Measurements from ENCODE around the gene CARTPT.
A peak's percentile ranks its signal among the peaks of the same experiment; 100 is the strongest.

DNA sequence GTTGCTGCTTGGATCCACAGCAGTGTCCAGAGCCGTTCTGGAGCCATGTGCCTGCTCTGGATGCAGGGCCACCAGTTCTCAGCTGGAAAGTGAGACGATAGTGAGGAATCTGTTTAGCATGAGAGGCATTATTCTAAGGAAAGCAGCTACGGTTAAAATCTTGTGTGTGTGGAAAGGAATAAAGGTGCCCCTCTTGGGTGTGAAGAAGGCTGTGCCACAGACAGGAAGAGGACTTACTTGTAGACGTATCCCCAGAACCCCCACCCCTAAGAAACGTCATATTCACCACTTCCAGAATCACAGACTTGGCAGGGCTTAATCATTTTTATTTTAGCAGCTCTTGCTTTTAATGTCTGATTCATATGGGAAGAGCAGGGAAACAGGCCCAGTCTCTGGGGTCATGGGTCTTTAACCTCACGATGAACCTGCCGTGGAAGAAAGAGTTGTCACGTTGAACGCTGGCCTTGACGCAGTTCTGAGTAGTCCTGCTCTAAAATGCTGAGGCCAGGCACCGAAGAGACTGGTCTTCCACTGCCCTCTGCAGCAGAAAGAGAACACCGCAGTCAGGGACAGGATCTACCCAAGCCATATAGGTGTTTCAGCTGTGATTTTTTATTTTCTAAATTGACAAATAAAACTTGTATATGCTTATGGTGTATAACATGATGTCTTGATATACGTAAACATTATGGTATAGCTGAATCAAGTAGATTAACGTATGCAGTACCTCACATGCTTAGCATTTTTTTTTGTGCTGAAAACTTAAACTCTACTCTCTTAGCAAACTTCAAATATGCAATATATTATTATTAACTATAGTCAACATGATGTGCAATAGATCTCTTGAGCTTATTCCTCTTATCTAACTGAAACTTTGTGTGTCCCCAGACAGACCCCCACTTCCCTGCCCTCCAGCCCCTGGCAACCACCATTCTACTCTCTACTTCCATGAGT, 38.8 kb downstream of the CARTPT start:
- TF ChIP-seq, protein P1, sequence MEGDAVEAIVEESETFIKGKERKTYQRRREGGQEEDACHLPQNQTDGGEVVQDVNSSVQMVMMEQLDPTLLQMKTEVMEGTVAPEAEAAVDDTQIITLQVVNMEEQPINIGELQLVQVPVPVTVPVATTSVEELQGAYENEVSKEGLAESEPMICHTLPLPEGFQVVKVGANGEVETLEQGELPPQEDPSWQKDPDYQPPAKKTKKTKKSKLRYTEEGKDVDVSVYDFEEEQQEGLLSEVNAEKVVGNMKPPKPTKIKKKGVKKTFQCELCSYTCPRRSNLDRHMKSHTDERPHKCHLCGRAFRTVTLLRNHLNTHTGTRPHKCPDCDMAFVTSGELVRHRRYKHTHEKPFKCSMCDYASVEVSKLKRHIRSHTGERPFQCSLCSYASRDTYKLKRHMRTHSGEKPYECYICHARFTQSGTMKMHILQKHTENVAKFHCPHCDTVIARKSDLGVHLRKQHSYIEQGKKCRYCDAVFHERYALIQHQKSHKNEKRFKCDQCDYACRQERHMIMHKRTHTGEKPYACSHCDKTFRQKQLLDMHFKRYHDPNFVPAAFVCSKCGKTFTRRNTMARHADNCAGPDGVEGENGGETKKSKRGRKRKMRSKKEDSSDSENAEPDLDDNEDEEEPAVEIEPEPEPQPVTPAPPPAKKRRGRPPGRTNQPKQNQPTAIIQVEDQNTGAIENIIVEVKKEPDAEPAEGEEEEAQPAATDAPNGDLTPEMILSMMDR (conservative IDR thresholded peaks at IDR 0.05 in 1 of 2, IDR thresholded peaks at IDR 0.05 in 1 of 2; ENCODE audit: extremely low read depth in 1 of 2, insufficient read depth in 1 of 2, low read depth in 1 of 2, low read length in 2 of 2), result peak; percentile 81 to 92
- no peak for TF ChIP-seq EZH2 (IDR thresholded peaks at IDR 0.05; ENCODE audit: borderline replicate concordance, low read length)

Data from mammary epithelial cell (primary cell).